CD4-positive, alpha-beta T cell (primary cell): Measurements from ENCODE around the gene TTC39B. TPM values are rescaled to one million over a fixed set of nuclear protein-coding genes. Genes with fewer than 3 reads are reported as not detected.

Experiments used
- ATAC-seq: fragments of 200-7000 bp; cut with Tn5 transposase; one replicate; pipeline ENCODE4 v1.10.0; 2022; ENCODE audit warnings: mild to moderate bottlenecking; ENCODE audit not compliant: poor library complexity
- CTCF ChIA-PET: fragments of 350-600 bp; sonication (Branson Sonifier 250); formaldehyde crosslinking; loops from one replicate; lab custom pipeline; 2021; ENCODE audit warnings: antibody characterized with exemption, inconsistent platforms; lab: Charles Lee
- POLR2A ChIA-PET: fragments of 350-600 bp; sonication (Branson Sonifier 250); formaldehyde crosslinking; loops from one replicate; lab custom pipeline; 2021; ENCODE audit warnings: antibody characterized with exemption, inconsistent platforms; lab: Charles Lee
- DNase-seq, 14 experiments: peaks; one replicate each; pipeline ENCODE4 v3.0.0-alpha.2; 2013 to 2020; ENCODE audit warnings: mixed read lengths in 2 of 14
- H3K27ac ChIP-seq, 2 donors: one replicate each; pipeline versions ENCODE4 v1.5.1 to v1.7.0; 2013; ENCODE audit warnings: low read length in 2 of 2, low read depth in 1 of 2, mild to moderate bottlenecking in 1 of 2
- H3K27me3 ChIP-seq, 2 experiments: 1 replicate in 1 of 2; 2 replicates in 1 of 2; pipeline versions ENCODE4 v1.6.1 to v1.7.0; 2013; ENCODE audit warnings: low read length in 2 of 2, control low read depth in 1 of 2, mild to moderate bottlenecking in 1 of 2, moderate library complexity in 1 of 2; ENCODE audit not compliant: insufficient read depth in 2 of 2, control insufficient read depth in 1 of 2
- H3K36me3 ChIP-seq: one replicate; pipeline ENCODE4 v1.6.1; 2013; ENCODE audit warnings: low read length, control low read depth; ENCODE audit not compliant: insufficient read depth
- H3K4me1 ChIP-seq: one replicate; pipeline ENCODE4 v1.6.1; 2013; ENCODE audit warnings: low read length, control low read depth; ENCODE audit not compliant: insufficient read depth
- H3K4me3 ChIP-seq: one replicate; pipeline ENCODE4 v1.5.1; 2013; ENCODE audit warnings: mild to moderate bottlenecking, low read length, moderate library complexity
- H3K9me3 ChIP-seq, 2 experiments: 1 replicate in 1 of 2; 2 replicates in 1 of 2; pipeline versions ENCODE4 v1.6.1 to v1.7.0; 2013; ENCODE audit warnings: low read length in 2 of 2, mild to moderate bottlenecking in 2 of 2, control low read depth in 1 of 2, moderate library complexity in 1 of 2; ENCODE audit not compliant: control insufficient read depth in 1 of 2, insufficient read depth in 1 of 2
- H3K27ac Mint-ChIP-seq: one replicate; pipeline ENCODE4 v1.8.0; 2020; ENCODE audit warnings: mixed read lengths
- H3K27me3 Mint-ChIP-seq: one replicate; pipeline ENCODE4 v1.8.0; 2021; ENCODE audit warnings: mixed read lengths
- H3K36me3 Mint-ChIP-seq: one replicate; pipeline ENCODE4 v1.8.0; 2021; ENCODE audit warnings: low read depth, mixed read lengths
- H3K4me1 Mint-ChIP-seq: one replicate; pipeline ENCODE4 v1.8.0; 2021; ENCODE audit warnings: low read depth, mixed read lengths
- H3K4me3 Mint-ChIP-seq: one replicate; pipeline ENCODE4 v1.8.0; 2020; ENCODE audit warnings: mild to moderate bottlenecking, mixed read lengths
- H3K9me3 Mint-ChIP-seq: one replicate; pipeline ENCODE4 v1.8.0; 2020; ENCODE audit warnings: mixed read lengths
- CTCF ChIP-seq: fragments of 200-600 bp; IDR thresholded peaks from one replicate; pipeline ENCODE4 v1.8.0; 2022; ENCODE audit warnings: antibody characterized with exemption, mild to moderate bottlenecking
- intact Hi-C, 2 experiments: fragments of 100-400 bp; cut with DNase I in 1 of 2; cut with micrococcal nuclease in 1 of 2; formaldehyde crosslinking; loops; one replicate each; pipeline versions ENCODE4 v1.15.1 to v1.9.0; 2023 to 2025; cut with DNase I, micrococcal nuclease
- total RNA-seq, 174 experiments: library from RNA in 2 of 174; stranded (reverse) in 2 of 174; gene quantifications; one replicate each; pipeline ENCODE4 v1.2.3 and lab custom pipeline; 2021 to 2026

Gene TTC39B
- total RNA-seq, 2 experiments from 2014 or later, result 37.6 to 43.6 TPM

- CTCF ChIA-PET, result no interaction called here
- no peaks in the 10 kb centered on the region for H3K36me3 ChIP-seq
- no peak for TF ChIP-seq CTCF
- H3K27ac Mint-ChIP-seq, result no peak overlapping the region
- DNase-seq (no peak), ATAC-seq (no peak)
- H3K4me3 ChIP-seq, result no peak overlapping the region
- intact Hi-C loops, result no loop called here
- H3K27me3 ChIP-seq, result no peaks in the 10 kb centered on the region
- H3K4me1 Mint-ChIP-seq, result no peaks in the 10 kb centered on the region
- no peaks in the 10 kb centered on the region for H3K36me3 Mint-ChIP-seq
- no peaks in the 10 kb centered on the region for H3K4me1 ChIP-seq
- no peak overlapping the region for H3K27ac ChIP-seq
- POLR2A ChIA-PET, result no interaction called here
- peaks cover 23% of the 10 kb centered on the region for H3K27me3 Mint-ChIP-seq
- H3K9me3 Mint-ChIP-seq, result no peaks in the 10 kb centered on the region
- H3K9me3 ChIP-seq, result no peaks in the 10 kb centered on the region
- H3K4me3 Mint-ChIP-seq, result no peak overlapping the region
These were observed 150.8 kb downstream of the TTC39B start for GRCh38 chr9:15156241-15156640.

- H3K4me3 Mint-ChIP-seq, result no peak overlapping the region
- H3K36me3 ChIP-seq, result no peaks in the 10 kb centered on the region
- H3K9me3 ChIP-seq, result no peaks in the 10 kb centered on the region
- H3K27ac ChIP-seq, result no peak overlapping the region
- H3K4me3 ChIP-seq, result no peak overlapping the region
- H3K4me1 ChIP-seq, result no peaks in the 10 kb centered on the region
- intact Hi-C loops, result no loop called here
- H3K9me3 Mint-ChIP-seq, result no peaks in the 10 kb centered on the region
- no peaks in the 10 kb centered on the region for H3K36me3 Mint-ChIP-seq
- ATAC-seq (no peak), DNase-seq (no peak)
- H3K27me3 ChIP-seq, result no peaks in the 10 kb centered on the region
- ChIA-PET CTCF (no interaction called here), POLR2A (no interaction called here)
- peaks cover 27% of the 10 kb centered on the region for H3K27me3 Mint-ChIP-seq
- H3K27ac Mint-ChIP-seq, result no peak overlapping the region
- TF ChIP-seq CTCF, result no peak
- H3K4me1 Mint-ChIP-seq, result no peaks in the 10 kb centered on the region
These were observed 151.2 kb downstream of the TTC39B start for GRCh38 chr9:15155826-15156225.

- ChIA-PET CTCF (no interaction called here), POLR2A (no interaction called here)
- no peak for DNase-seq
- Histone ChIP-seq H3K4me3 (no peak overlapping the region), H3K9me3 (no peaks in the 10 kb centered on the region), H3K27ac (no peak overlapping the region), H3K36me3 (no peaks in the 10 kb centered on the region), H3K27me3 (no peaks in the 10 kb centered on the region), H3K4me1 (no peaks in the 10 kb centered on the region)
- Mint-ChIP-seq H3K9me3 (no peaks in the 10 kb centered on the region), H3K27ac (no peak overlapping the region), H3K4me1 (no peaks in the 10 kb centered on the region), H3K36me3 (no peaks in the 10 kb centered on the region), H3K27me3 (peaks cover 28% of the 10 kb centered on the region), H3K4me3 (no peak overlapping the region)
- no peak for TF ChIP-seq CTCF
- ATAC-seq, result no peak
- intact Hi-C loops, result no loop called here
These were observed 151.7 kb downstream of the TTC39B start for GRCh38 chr9:15155323-15155722.
